Cardiac atrium fibroblast (primary cell): ENCODE data around the gene ACVR2A. TPM values are rescaled to one million over a fixed set of nuclear protein-coding genes. Genes with fewer than 3 reads are reported as not detected.

ENCODE experiments used
- total RNA-seq: library from RNA; depleted of rRNA; stranded (reverse); fragments of >200 nt; gene quantifications from 2 replicates; pipeline ENCODE4 v1.2.3, GENCODE V29; 2015

Gene ACVR2A
- 6.3 and 12.3 TPM in 2 replicates for total RNA-seq

DNA sequence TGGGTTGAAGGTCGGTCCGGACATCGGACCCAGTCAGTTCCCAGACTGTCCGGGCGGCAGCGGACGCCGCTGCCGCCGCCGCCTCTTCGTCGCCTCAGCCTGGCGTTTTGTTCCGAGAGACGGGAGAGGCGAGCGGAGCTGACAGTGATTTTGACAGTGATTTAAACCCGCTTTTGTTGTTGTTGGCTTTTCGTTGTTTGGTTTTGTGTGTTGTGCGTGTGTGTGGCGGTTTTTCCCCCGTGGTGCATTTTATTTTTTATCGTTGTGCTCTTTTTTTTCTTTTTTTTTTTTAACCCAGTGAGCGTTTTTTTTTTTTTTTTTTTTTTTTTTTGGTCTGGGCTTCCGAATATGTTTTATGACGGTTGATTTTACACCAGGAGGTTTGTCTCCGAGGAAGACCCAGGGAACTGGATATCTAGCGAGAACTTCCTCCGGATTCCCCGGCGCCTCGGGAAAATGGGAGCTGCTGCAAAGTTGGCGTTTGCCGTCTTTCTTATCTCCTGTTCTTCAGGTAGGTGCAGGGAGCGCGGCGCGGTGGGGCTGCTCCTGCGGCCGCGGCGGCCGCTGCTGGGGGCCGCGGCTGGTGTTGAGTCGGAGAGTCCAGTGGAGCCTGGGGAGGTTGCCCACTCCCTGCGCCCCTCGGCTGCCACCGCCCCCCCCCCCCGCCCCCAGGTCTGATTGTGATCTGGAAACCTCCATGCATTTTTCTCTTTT, at the start of gene ACVR2A:
TSS of gene ACVR2A (plus strand) at position 333 of the 714 bp plus-strand sequence. CDS start at position 457, 124 bp downstream.

Other genes starting within 250 kb of the ACVR2A start
- gene ORC4, start 175.7 kb downstream of the ACVR2A start, total RNA-seq: 24.7 and 45.4 TPM in 2 replicates
- 19.4 and 35.6 TPM in 2 replicates for gene MBD5, start 176.1 kb downstream of the ACVR2A start, total RNA-seq